ENCODE results near the gene LRRC18.

DNA sequence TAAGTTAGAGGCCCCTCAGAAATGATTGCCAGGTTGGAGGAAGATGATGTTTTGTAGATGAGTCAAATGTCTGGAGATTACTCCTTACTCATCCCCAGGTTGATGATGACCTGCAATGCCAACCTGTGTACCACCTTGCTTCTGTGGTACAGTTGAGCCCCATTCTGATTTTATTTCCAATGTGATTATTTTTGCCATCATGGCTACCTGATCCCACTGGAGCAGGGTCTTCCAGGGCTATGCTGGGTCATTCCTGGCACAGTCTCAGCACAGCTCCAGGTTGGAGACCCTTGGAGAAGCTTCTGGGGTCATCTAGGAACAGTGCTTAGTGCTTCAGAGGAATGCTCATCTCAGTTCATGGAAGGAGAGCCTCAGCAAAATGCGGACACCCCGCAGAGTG, 34.3 kb downstream of the LRRC18 start:
- TF ChIP-seq, protein P1, sequence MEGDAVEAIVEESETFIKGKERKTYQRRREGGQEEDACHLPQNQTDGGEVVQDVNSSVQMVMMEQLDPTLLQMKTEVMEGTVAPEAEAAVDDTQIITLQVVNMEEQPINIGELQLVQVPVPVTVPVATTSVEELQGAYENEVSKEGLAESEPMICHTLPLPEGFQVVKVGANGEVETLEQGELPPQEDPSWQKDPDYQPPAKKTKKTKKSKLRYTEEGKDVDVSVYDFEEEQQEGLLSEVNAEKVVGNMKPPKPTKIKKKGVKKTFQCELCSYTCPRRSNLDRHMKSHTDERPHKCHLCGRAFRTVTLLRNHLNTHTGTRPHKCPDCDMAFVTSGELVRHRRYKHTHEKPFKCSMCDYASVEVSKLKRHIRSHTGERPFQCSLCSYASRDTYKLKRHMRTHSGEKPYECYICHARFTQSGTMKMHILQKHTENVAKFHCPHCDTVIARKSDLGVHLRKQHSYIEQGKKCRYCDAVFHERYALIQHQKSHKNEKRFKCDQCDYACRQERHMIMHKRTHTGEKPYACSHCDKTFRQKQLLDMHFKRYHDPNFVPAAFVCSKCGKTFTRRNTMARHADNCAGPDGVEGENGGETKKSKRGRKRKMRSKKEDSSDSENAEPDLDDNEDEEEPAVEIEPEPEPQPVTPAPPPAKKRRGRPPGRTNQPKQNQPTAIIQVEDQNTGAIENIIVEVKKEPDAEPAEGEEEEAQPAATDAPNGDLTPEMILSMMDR (IDR thresholded peaks at IDR 0.05), result no peak
- TF ChIP-seq POLR2A (IDR thresholded peaks at IDR 0.05; ENCODE audit: low read depth) (no peak), EP300 (IDR thresholded peaks at IDR 0.05) (no peak), POLR2AphosphoS5 (IDR thresholded peaks at IDR 0.05) (no peak)
